HG03565 (cell line): ENCODE measurements around the gene PCDHGC5.

Source experiments
- ATAC-seq: cut with Tn5 transposase; IDR thresholded peaks from one replicate; pipeline ENCODE4 v1.9.1; 2021; ENCODE audit warnings: mild to moderate bottlenecking, moderate library complexity; ENCODE audit not compliant: unreplicated experiment

PCDHGC5 gene

DNA sequence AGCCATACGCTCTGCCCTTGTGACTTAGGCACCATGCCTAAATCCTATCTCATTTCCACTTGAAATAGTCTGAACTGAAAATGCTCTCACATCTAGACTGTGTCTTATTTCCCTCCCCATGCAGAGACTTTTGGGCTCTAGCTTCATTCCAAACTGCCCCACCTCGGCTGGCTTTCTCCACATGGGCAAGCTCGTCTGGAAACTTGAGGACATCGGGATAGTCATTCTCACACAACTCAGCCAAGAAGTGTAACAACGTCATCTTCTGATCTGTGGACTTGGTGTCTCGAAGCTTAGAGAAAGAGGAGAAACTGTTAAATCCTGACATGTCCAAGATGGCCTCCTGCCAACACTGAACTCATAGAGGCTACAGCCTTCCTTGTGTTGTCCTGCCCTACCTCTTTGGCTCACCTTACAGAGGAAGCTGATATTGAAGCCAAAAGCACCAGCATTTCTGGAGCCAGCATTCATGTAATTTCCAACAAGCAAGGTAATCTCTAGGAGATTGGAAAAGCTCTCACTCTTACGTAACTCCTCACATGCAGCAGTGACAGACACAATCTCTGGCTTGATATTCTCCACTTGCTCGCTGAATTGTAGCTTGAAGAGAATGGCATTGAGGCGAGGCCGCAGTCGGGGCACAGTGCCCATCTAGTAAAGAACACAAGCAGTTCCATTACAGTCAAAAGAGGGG lies 39.6 kb downstream of the PCDHGC5 start:
- no peak for ATAC-seq

DNA sequence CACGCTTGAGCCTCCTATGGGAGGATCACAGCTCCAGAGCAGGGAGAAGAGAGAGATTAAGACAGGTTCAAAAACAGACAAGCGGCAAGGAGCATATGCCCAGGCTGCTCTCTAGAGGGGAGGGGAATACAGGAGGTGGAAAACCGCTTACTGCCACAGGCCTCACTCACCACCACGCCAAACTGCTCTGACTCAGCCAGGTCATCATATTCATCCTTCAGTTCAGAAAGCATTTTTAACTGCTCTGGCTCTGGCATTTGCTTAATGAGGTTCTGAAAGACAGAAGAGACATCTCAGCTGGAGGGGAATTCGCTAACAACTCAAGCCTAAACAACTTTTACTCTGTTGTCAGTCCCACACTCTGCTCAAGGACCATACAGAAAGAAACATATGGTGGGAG lies 40.1 kb downstream of the PCDHGC5 start:
- peak; percentile 40 for ATAC-seq

DNA sequence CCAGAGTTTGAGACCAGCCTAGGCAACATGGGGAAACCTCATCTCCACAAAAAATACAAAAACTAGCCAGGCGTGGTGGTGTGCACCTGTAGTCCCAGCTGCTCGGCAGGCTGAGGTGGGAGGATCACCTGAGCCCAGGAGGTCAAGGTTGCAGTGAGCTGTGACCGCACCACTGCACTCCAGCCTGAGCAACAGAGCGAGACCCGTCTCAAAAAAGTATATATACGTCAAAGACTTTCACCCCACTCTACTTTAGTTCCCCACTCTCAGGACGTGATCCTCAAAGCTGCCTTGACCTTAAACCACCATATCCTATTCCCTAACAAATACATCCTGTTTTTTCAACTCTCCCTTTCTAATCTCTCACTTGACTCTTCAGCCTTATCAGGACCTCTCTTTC lies 41.0 kb downstream of the PCDHGC5 start:
- no peak for ATAC-seq

DNA sequence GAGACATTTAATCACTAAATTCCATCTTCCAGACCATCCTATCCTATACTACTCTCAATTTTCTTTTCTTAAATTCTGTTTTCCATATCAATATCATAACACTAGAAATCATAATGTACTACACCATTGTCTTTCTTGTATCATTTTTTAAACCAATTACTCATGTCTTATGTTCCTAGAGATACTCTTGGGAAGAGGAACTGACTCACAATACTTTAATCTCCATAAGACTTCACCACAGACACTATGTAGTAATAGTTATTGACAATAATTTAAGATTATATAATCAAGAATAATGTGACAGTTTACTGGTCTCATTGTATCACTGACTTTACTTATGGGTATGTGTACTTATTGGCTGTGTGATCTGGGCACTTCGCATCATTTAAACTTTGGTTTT lies 43.8 kb downstream of the PCDHGC5 start:
- ATAC-seq = no peak

DNA sequence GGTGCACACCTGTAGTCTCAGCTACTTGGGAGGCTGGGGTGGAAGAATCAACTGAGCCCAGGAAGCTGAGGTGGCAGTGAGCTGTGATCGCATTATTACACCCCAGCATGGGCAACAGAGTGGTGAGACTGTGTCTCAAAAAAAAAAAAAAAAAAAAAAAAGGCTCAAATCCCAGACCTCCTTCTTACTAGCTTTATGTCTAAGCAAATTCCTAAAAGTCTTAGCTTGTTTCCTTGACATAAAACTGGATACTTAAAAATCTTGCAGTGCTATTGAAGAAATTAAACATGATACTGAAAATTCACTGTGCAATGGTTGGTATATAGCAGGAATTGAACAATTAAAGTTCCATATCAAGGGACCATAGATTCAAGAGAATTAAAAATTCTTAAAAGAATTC lies 45.0 kb downstream of the PCDHGC5 start:
- no peak for ATAC-seq

DNA sequence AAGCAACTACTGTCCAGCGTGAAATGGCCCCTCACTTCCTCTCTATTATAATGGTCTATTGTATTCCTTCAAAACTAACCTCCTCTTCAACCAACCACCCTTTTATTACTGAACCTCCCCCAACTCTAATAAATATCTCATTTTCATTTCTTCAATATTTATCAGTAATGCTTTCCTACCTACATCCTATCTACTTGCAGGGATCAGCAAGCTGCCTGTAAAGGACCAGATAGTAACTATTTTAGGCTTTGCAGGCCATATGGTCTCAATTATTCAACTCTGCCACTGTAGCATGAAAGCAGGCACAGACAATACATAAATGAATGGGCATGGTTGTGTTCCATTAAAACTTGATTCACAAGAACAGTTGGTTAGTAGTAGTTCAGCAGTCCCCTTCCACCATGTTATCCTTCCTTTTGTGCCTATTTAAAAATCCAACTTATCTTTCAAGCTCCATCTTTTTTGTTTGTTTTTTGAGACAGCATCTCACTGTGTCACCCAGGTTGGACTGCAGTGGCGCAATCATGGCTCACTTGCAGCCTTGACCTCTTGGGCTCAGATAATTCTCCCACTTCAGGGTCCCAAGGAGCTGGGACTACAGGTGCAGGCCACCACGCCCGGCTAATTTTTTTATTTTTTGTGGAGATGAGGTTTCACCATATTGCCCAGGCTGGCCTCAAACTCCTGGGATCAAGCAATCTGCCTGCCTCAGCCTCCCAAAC lies 45.8 kb downstream of the PCDHGC5 start:
- no peak for ATAC-seq
